ENCODE data around the gene NOD2. TPM values are rescaled to one million over a fixed set of nuclear protein-coding genes. Genes with fewer than 3 reads are reported as not detected.

Gene NOD2
- total RNA-seq, 1 donor from 2014 or later: not detected

- no peak for DNase-seq (ENCODE audit: low spot score)
- peaks cover 11% of the 10 kb centered on the region for H3K4me1 Mint-ChIP-seq
- no peak overlapping the region for H3K4me2 ChIP-seq
- no peak overlapping the region for H3K4me3 Mint-ChIP-seq
- H3K36me3 ChIP-seq: no peaks in the 10 kb centered on the region
- H3K27me3 ChIP-seq: peaks cover 7% of the 10 kb centered on the region
- no peak for TF ChIP-seq EZH2phosphoT487 (IDR thresholded peaks at IDR 0.05)
- H3K4me3 ChIP-seq: no peak overlapping the region
- H3K27me3 Mint-ChIP-seq (ENCODE audit: insufficient read depth, low read depth): peaks cover 11% of the 10 kb centered on the region
- no peaks in the 10 kb centered on the region for H3K9me3 Mint-ChIP-seq
- peaks cover 4% of the 10 kb centered on the region for H3K4me1 ChIP-seq
- no peaks in the 10 kb centered on the region for H3K9me3 ChIP-seq (ENCODE audit: low read depth)
- no peaks in the 10 kb centered on the region for H3F3A ChIP-seq (ENCODE audit: low read depth)
- H3K9ac ChIP-seq: no peak overlapping the region
- H3K79me2 ChIP-seq (ENCODE audit: low read depth): no peaks in the 10 kb centered on the region
- no peak overlapping the region for H3K27ac ChIP-seq
- H2AFZ ChIP-seq (replicated peaks): no peak overlapping the region
- H4K20me1 ChIP-seq (ENCODE audit: low read depth): no peaks in the 10 kb centered on the region
- H3K36me3 Mint-ChIP-seq: no peaks in the 10 kb centered on the region
- H3K27ac Mint-ChIP-seq: no peak overlapping the region
Measured at GRCh38 chr16:50735629-50736122, 42.3 kb downstream of the NOD2 start.

- H3K27me3 ChIP-seq: peaks cover 7% of the 10 kb centered on the region
- TF ChIP-seq EZH2phosphoT487 (IDR thresholded peaks at IDR 0.05): no peak
- no peak for TF ChIP-seq CTCF (IDR thresholded peaks at IDR 0.05)
- TF ChIP-seq EZH2 (IDR thresholded peaks at IDR 0.05): no peak
- peaks cover 12% of the 10 kb centered on the region for H3K27me3 Mint-ChIP-seq (ENCODE audit: insufficient read depth, low read depth)
Measured at GRCh38 chr16:50736448-50736847, 43.0 kb downstream of the NOD2 start.

GRCh38 chr16:50737420-50737959, 44.1 kb downstream of the NOD2 start:
- Histone ChIP-seq H3K9me3 (ENCODE audit: low read depth) (no peaks in the 10 kb centered on the region), H3K27me3 (peaks cover 7% of the 10 kb centered on the region), H3K4me1 (no peaks in the 10 kb centered on the region), H3K27ac (no peak overlapping the region), H3K36me3 (no peaks in the 10 kb centered on the region), H3K4me2 (no peak overlapping the region), H3K4me3 (no peak overlapping the region), H3K9ac (no peak overlapping the region), H2AFZ (replicated peaks) (no peak overlapping the region), H3F3A (ENCODE audit: low read depth) (no peaks in the 10 kb centered on the region), H4K20me1 (ENCODE audit: low read depth) (no peaks in the 10 kb centered on the region), H3K79me2 (ENCODE audit: low read depth) (no peaks in the 10 kb centered on the region)
- TF ChIP-seq CTCF (IDR thresholded peaks at IDR 0.05) (no peak), EZH2phosphoT487 (IDR thresholded peaks at IDR 0.05) (no peak), EZH2 (IDR thresholded peaks at IDR 0.05) (no peak)
- peaks cover 9% of the 10 kb centered on the region for H3K4me1 Mint-ChIP-seq
- no peaks in the 10 kb centered on the region for H3K9me3 Mint-ChIP-seq
- no peak overlapping the region for H3K27ac Mint-ChIP-seq
- H3K4me3 Mint-ChIP-seq: no peak overlapping the region
- peaks cover 11% of the 10 kb centered on the region for H3K27me3 Mint-ChIP-seq (ENCODE audit: insufficient read depth, low read depth)
- no peak for DNase-seq (ENCODE audit: low spot score)
- H3K36me3 Mint-ChIP-seq: no peaks in the 10 kb centered on the region

More at GRCh38 chr16:50736448-50736847, 43.0 kb downstream of the NOD2 start:
- peaks cover 3% of the 10 kb centered on the region for H3K4me1 ChIP-seq
- H3K4me2 ChIP-seq: no peak overlapping the region
- no peak overlapping the region for H3K4me3 ChIP-seq
- Mint-ChIP-seq H3K4me3 (no peak overlapping the region), H3K36me3 (no peaks in the 10 kb centered on the region), H3K4me1 (peaks cover 13% of the 10 kb centered on the region), H3K27ac (no peak overlapping the region), H3K9me3 (no peaks in the 10 kb centered on the region)
- DNase-seq (ENCODE audit: low spot score): no peak
- no peaks in the 10 kb centered on the region for H3K36me3 ChIP-seq
- H3K9ac ChIP-seq: no peak overlapping the region
- H2AFZ ChIP-seq (replicated peaks): no peak overlapping the region
- no peaks in the 10 kb centered on the region for H3K9me3 ChIP-seq (ENCODE audit: low read depth)
- no peak overlapping the region for H3K27ac ChIP-seq
- no peaks in the 10 kb centered on the region for H4K20me1 ChIP-seq (ENCODE audit: low read depth)
- no peaks in the 10 kb centered on the region for H3F3A ChIP-seq (ENCODE audit: low read depth)
- H3K79me2 ChIP-seq (ENCODE audit: low read depth): no peaks in the 10 kb centered on the region

- no peak overlapping the region for H3K9ac ChIP-seq
- peaks cover 5% of the 10 kb centered on the region for H3K4me1 ChIP-seq
- H3K4me2 ChIP-seq: no peak overlapping the region
- no peaks in the 10 kb centered on the region for H3K9me3 Mint-ChIP-seq
- no peak for TF ChIP-seq CTCF (IDR thresholded peaks at IDR 0.05)
- no peak for TF ChIP-seq EZH2 (IDR thresholded peaks at IDR 0.05)
- no peak for TF ChIP-seq EZH2phosphoT487 (IDR thresholded peaks at IDR 0.05)
- no peaks in the 10 kb centered on the region for H3K36me3 ChIP-seq
- H3K27ac ChIP-seq: no peak overlapping the region
- peaks cover 14% of the 10 kb centered on the region for H3K27me3 Mint-ChIP-seq (ENCODE audit: insufficient read depth, low read depth)
- no peak overlapping the region for H2AFZ ChIP-seq (replicated peaks)
- no peaks in the 10 kb centered on the region for H3K9me3 ChIP-seq (ENCODE audit: low read depth)
- H3K4me3 Mint-ChIP-seq: no peak overlapping the region
- H3K4me1 Mint-ChIP-seq: peaks cover 16% of the 10 kb centered on the region
- H3K79me2 ChIP-seq (ENCODE audit: low read depth): no peaks in the 10 kb centered on the region
- H4K20me1 ChIP-seq (ENCODE audit: low read depth): no peaks in the 10 kb centered on the region
- H3F3A ChIP-seq (ENCODE audit: low read depth): no peaks in the 10 kb centered on the region
- no peak for DNase-seq (ENCODE audit: low spot score)
- H3K27me3 ChIP-seq: peaks cover 7% of the 10 kb centered on the region
- H3K27ac Mint-ChIP-seq: no peak overlapping the region
- no peak overlapping the region for H3K4me3 ChIP-seq
- no peaks in the 10 kb centered on the region for H3K36me3 Mint-ChIP-seq
Measured at GRCh38 chr16:50739031-50739430, 45.6 kb downstream of the NOD2 start.

All from neural progenitor cell (in vitro differentiated cells).